GM12878 (cell line): ENCODE results near the gene FGGY. TPM values are rescaled to one million over a fixed set of nuclear protein-coding genes. Genes with fewer than 3 reads are reported as not detected.

Experiments
- ATAC-seq: fragments of 200-7000 bp; cut with Tn5 transposase; 3 replicates; pipeline ENCODE4 v1.9.1; 2020; ENCODE audit warnings: mild to moderate bottlenecking, moderate library complexity
- BruUV-seq: library from RNA; stranded (reverse); fragments of 400-500 nt; replicated peaks from 2 replicates; lab custom pipeline; 2021; lab: Mats Ljungman, UMichigan
- CTCF ChIA-PET: fragments of 300-600 bp; sonication (Branson Sonifier 250); formaldehyde crosslinking; extraction: SDS; loops from one replicate; lab custom pipeline; 2021; ENCODE audit warnings: inconsistent platforms; lab: Yijun Ruan, JAX
- POLR2A ChIA-PET: fragments of 350-600 bp; formaldehyde crosslinking; extraction: SDS; loops from one replicate; lab custom pipeline; 2021; ENCODE audit warnings: inconsistent platforms; lab: Charles Lee
- RAD21 ChIA-PET: fragments of 300-600 bp; sonication (Branson Sonifier 250); formaldehyde crosslinking; loops from one replicate; lab custom pipeline; 2023; ENCODE audit warnings: antibody characterized with exemption; ENCODE audit not compliant: unreplicated experiment; lab: Charles Lee
- SMC1A ChIA-PET: fragments of 300-600 bp; sonication (Branson Sonifier 250); formaldehyde crosslinking; loops from one replicate; lab custom pipeline; 2023; ENCODE audit not compliant: unreplicated experiment, uncharacterized antibody; lab: Charles Lee
- DNase-seq: peaks from one replicate; pipeline ENCODE4 v3.0.0-alpha.2; 2011; ENCODE audit warnings: low read depth, low spot score
- FAIRE-seq: peaks from 3 replicates; lab custom pipeline; 2011; peaks lifted over from hg19 to GRCh38; lab: Jason Lieb, UNC
- H2AFZ ChIP-seq: 2 replicates; pipeline ENCODE4 v1.6.0; 2011; ENCODE audit warnings: low read depth, low read length, control low read depth; ENCODE audit not compliant: control insufficient read depth
- H3K27ac ChIP-seq: 2 replicates; pipeline ENCODE4 v1.5.1; 2011; ENCODE audit warnings: control low read depth; ENCODE audit not compliant: control insufficient read depth, insufficient read depth
- H3K27me3 ChIP-seq, 2 experiments: replicated peaks in 1 of 2; 2 replicates each; pipeline versions ENCODE4 v1.6.0 to v1.6.1; 2011; ENCODE audit warnings: low read length in 1 of 2; ENCODE audit not compliant: control insufficient read depth in 2 of 2, insufficient read depth in 2 of 2
- H3K36me3 ChIP-seq, 2 experiments: 2 replicates each; pipeline ENCODE4 v1.5.1; 2011; ENCODE audit warnings: low read length in 1 of 2; ENCODE audit not compliant: control insufficient read depth in 2 of 2, insufficient read depth in 2 of 2
- H3K4me1 ChIP-seq: 2 replicates; pipeline ENCODE4 v1.6.1; 2011; ENCODE audit warnings: mild to moderate bottlenecking, low read length, moderate library complexity, mixed read lengths; ENCODE audit not compliant: control insufficient read depth, insufficient read depth
- H3K4me2 ChIP-seq: 2 replicates; pipeline ENCODE4 v1.6.0; 2011; ENCODE audit warnings: control low read depth; ENCODE audit not compliant: control insufficient read depth, insufficient read depth
- H3K4me3 ChIP-seq: fragments of 200-600 bp; sonication (generic); 2 replicates; pipeline ENCODE4 v1.5.1; 2016
- H3K79me2 ChIP-seq: 2 replicates; pipeline ENCODE4 v1.6.0; 2011; ENCODE audit warnings: low read length; ENCODE audit not compliant: control insufficient read depth, insufficient read depth
- H3K9ac ChIP-seq: 2 replicates; pipeline ENCODE4 v1.8.0; 2011; ENCODE audit warnings: low read length, control low read depth, mixed read lengths; ENCODE audit not compliant: control insufficient read depth, insufficient read depth
- H3K9me3 ChIP-seq: replicated peaks from 3 replicates; pipeline ENCODE4 v1.5.1; 2011; ENCODE audit warnings: mild to moderate bottlenecking, low read length; ENCODE audit not compliant: control insufficient read depth, insufficient read depth
- H4K20me1 ChIP-seq: 2 replicates; pipeline ENCODE4 v1.6.0; 2011; ENCODE audit not compliant: control insufficient read depth, insufficient read depth
- ATF2 ChIP-seq: IDR thresholded peaks from 2 replicates; pipeline ENCODE4 v1.6.1; 2012; ENCODE audit warnings: low read length, inconsistent platforms
- CBX5 ChIP-seq: sonication (generic); IDR thresholded peaks from 2 replicates; pipeline ENCODE4 v1.6.1; 2016; ENCODE audit warnings: low read depth, moderate library complexity, mild to moderate bottlenecking, inconsistent platforms
- CHD4 ChIP-seq: fragments of 200-600 bp; sonication (generic); IDR thresholded peaks from 2 replicates; pipeline ENCODE4 v1.6.1; 2016; ENCODE audit warnings: mild to moderate bottlenecking
- IKZF1 ChIP-seq: fragments of 450-650 bp; conservative IDR thresholded peaks from 2 replicates; pipeline ENCODE4 v1.6.1; 2017; ENCODE audit warnings: antibody characterized with exemption, mild to moderate bottlenecking
- MEF2B ChIP-seq: fragments of 450-650 bp; IDR thresholded peaks from 2 replicates; pipeline ENCODE4 v1.6.1; 2018; ENCODE audit warnings: mild to moderate bottlenecking, moderate library complexity; ENCODE audit not compliant: partially characterized antibody, poor library complexity, severe bottlenecking
- MTA2 ChIP-seq: fragments of 450-650 bp; IDR thresholded peaks from 2 replicates; pipeline ENCODE4 v1.6.1; 2016; ENCODE audit warnings: low read depth, mild to moderate bottlenecking, moderate library complexity
- NBN ChIP-seq: fragments of 450-650 bp; IDR thresholded peaks from 2 replicates; pipeline ENCODE4 v1.6.1; 2016
- NFYB ChIP-seq: IDR thresholded peaks from 2 replicates; pipeline ENCODE4 v1.6.1; 2011; ENCODE audit warnings: low read depth, mild to moderate bottlenecking, low read length, improper control_type of control experiment, moderate library complexity; ENCODE audit not compliant: insufficient read depth
- POLR2AphosphoS5 ChIP-seq: IDR thresholded peaks from 2 replicates; pipeline ENCODE4 v1.6.1; 2011; ENCODE audit warnings: mild to moderate bottlenecking, low read length, inconsistent platforms
- RBBP5 ChIP-seq: fragments of 200-600 bp; sonication (generic); conservative IDR thresholded peaks from 2 replicates; pipeline ENCODE4 v1.6.1; 2016
- RELA ChIP-seq: fragments of 450-650 bp; IDR thresholded peaks from 2 replicates; pipeline ENCODE4 v1.8.0; 2014; ENCODE audit warnings: borderline replicate concordance; ENCODE audit not compliant: partially characterized antibody
- REST ChIP-seq: IDR thresholded peaks from 2 replicates; pipeline ENCODE4 v1.6.1; 2012; ENCODE audit warnings: mild to moderate bottlenecking, low read depth, low read length
- SKIL ChIP-seq: fragments of 450-650 bp; IDR thresholded peaks from 2 replicates; pipeline ENCODE4 v1.6.1; 2017; ENCODE audit warnings: mild to moderate bottlenecking, low read depth, inconsistent platforms; ENCODE audit not compliant: poor library complexity, severe bottlenecking
- WGBS: methylation state at CpG from one replicate; pipeline ENCODE4 v1.1.6; 2016; ENCODE audit warnings: low lambda C conversion rate; ENCODE audit not compliant: insufficient replicate concordance, insufficient coverage; ENCODE audit errors: missing lambda C conversion rate; 5-methylcytosine and 5-hydroxymethylcytosine counted together
- in situ Hi-C: fragments of 300-500 bp; cut with MboI; formaldehyde crosslinking; loops from 9 replicates; pipeline ENCODE4 v1.14.3; 2018; ENCODE audit warnings: mixed read lengths
- intact Hi-C: fragments of 100-400 bp; cut with micrococcal nuclease; formaldehyde crosslinking; loops from one replicate; pipeline ENCODE4 v1.14.2; 2022; ENCODE audit not compliant: unreplicated experiment
- polyA plus RNA-seq, 11 experiments: library from polyadenylated mRNA; depleted of rRNA in 4 of 11; unstranded in 6 of 11; stranded (reverse) in 5 of 11; fragments of >200 nt; fragmentation: Nextera tagmentation in 4 of 11; fragmentation: Illumina TruSeq in 1 of 11; extraction: Ambion mirVana in 4 of 11; extraction: Trizol in 1 of 11; gene quantifications; 1 replicate in 1 of 11; 2 replicates in 10 of 11; pipeline versions ENCODE4 v1.2.1 to v1.2.3, GENCODE V29; 2011 to 2016; ENCODE audit warnings: inconsistent platforms in 2 of 11, missing spikeins in 2 of 11, low read depth in 1 of 11
- total RNA-seq, 4 experiments: library from RNA; depleted of rRNA in 3 of 4; stranded (reverse); fragments of >200 nt in 3 of 4; fragmentation: Illumina TruSeq in 1 of 4; extraction: Trizol in 1 of 4; gene quantifications; 2 replicates each; pipeline versions ENCODE4 v1.2.1 to v1.2.3, GENCODE V29; 2013 to 2021

The FGGY gene
- total and polyA plus RNA-seq, 10 of the 15 experiments (the other 5 are each of a cell fraction or from before 2014, with no cell fraction given) = 6.2 to 11.9 (median 7.5) TPM

GRCh38 chr1:59703226-59703917 lies 406.5 kb downstream of the FGGY start:
- Histone ChIP-seq H3K9me3 (no peaks in the 10 kb centered on the region), H3K79me2 (no peaks in the 10 kb centered on the region), H3K4me1 (0 out of 2 replicates have a peak, but pooled peaks cover 4% of the 10 kb centered on the region), H3K36me3 (no peaks in the 10 kb centered on the region), H3K27ac (no peak overlapping the region), H3K9ac (no peak overlapping the region), H3K4me3 (no peak overlapping the region), H4K20me1 (no peaks in the 10 kb centered on the region), H3K4me2 (no peak overlapping the region), H2AFZ (no peak overlapping the region), H3K27me3 (no peaks in the 10 kb centered on the region)
- DNase-seq (no peak), ATAC-seq (no peak), FAIRE-seq (no peak)
- SMC1A ChIA-PET = interaction anchor here (1.2 to 1.3 kb wide), 2 partner anchors 243 to 959 kb away, joined by 3 read pairs; no protein-coding TSS in a partner anchor
- in situ Hi-C loops = loop anchor here (25.0 kb wide), 1 partner anchor 966 kb away; no protein-coding TSS in a partner anchor
- intact Hi-C loops = no loop called here
- no TSS peak for BruUV-seq
- 91% methylated on average over 1 of the region's 1 CpG for WGBS
- POLR2A ChIA-PET = no interaction called here
- CTCF ChIA-PET = interaction anchor here (0.6 to 3.6 kb wide), 4 partner anchors 56 to 1187 kb away, joined by 3 to 13 read pairs (median 4); no protein-coding TSS in a partner anchor
- RAD21 ChIA-PET = interaction anchor here (0.9 kb wide), 1 partner anchor 964 kb away, joined by 4 read pairs; no protein-coding TSS in a partner anchor
- TF ChIP-seq NFYB (no peak), ATF2 (no peak), MTA2 (no peak), NBN (no peak), IKZF1 (no peak), CBX5 (no peak), SKIL (no peak), POLR2AphosphoS5 (no peak), CHD4 (no peak), REST (no peak), RBBP5 (no peak), MEF2B (no peak), RELA (no peak)
